Neuronal stem cell (in vitro differentiated cells): ENCODE results near the gene DNAI4.

Experiments
- DNase-seq: peaks from one replicate; pipeline ENCODE4 v3.0.0-alpha.2; 2013; ENCODE audit warnings: low spot score
- H2AFZ ChIP-seq: one replicate; pipeline ENCODE4 v1.6.1; 2013; ENCODE audit warnings: mild to moderate bottlenecking, low read length, inconsistent platforms
- H2AK5ac ChIP-seq: 2 replicates; pipeline ENCODE4 v1.6.1; 2013; ENCODE audit warnings: low read depth, mild to moderate bottlenecking, inconsistent platforms, low read length, moderate library complexity, mixed read lengths
- H2BK120ac ChIP-seq: 2 replicates; pipeline ENCODE4 v1.6.1; 2013; ENCODE audit warnings: low read depth, mild to moderate bottlenecking, inconsistent platforms, low read length, moderate library complexity, mixed read lengths
- H2BK12ac ChIP-seq: one replicate; pipeline ENCODE4 v1.6.1; 2013; ENCODE audit warnings: low read length, inconsistent platforms
- H2BK15ac ChIP-seq: 2 replicates; pipeline ENCODE4 v1.6.1; 2013; ENCODE audit warnings: mild to moderate bottlenecking, low read length, inconsistent platforms, mixed read lengths
- H2BK5ac ChIP-seq: one replicate; pipeline ENCODE4 v1.6.1; 2013; ENCODE audit warnings: inconsistent platforms, mild to moderate bottlenecking, low read length, moderate library complexity
- H3K14ac ChIP-seq: one replicate; pipeline ENCODE4 v1.6.1; 2013; ENCODE audit warnings: low read length, inconsistent platforms
- H3K18ac ChIP-seq: 2 replicates; pipeline ENCODE4 v1.6.1; 2013; ENCODE audit warnings: low read length, inconsistent platforms
- H3K23ac ChIP-seq: 2 replicates; pipeline ENCODE4 v1.6.1; 2013; ENCODE audit warnings: low read depth, mild to moderate bottlenecking, mixed read lengths, low read length, inconsistent platforms; ENCODE audit not compliant: poor library complexity
- H3K27ac ChIP-seq: replicated peaks from 3 replicates; pipeline ENCODE4 v1.5.1; 2013; ENCODE audit warnings: low read length, inconsistent platforms
- H3K27me3 ChIP-seq, 3 experiments: 2 replicates each; pipeline ENCODE4 v1.6.1; 2013; ENCODE audit warnings: low read length in 3 of 3, mild to moderate bottlenecking in 2 of 3, inconsistent platforms in 1 of 3, low read depth in 1 of 3, mixed read lengths in 1 of 3, moderate library complexity in 1 of 3; ENCODE audit not compliant: control insufficient read depth in 3 of 3, insufficient read depth in 3 of 3
- H3K36me3 ChIP-seq, 2 donors: replicated peaks in 1 of 2; 2 replicates each; pipeline ENCODE4 v1.6.1; 2013; ENCODE audit warnings: low read length in 2 of 2; ENCODE audit not compliant: control insufficient read depth in 2 of 2, insufficient read depth in 2 of 2
- H3K4ac ChIP-seq: 2 replicates; pipeline ENCODE4 v1.6.1; 2013; ENCODE audit warnings: inconsistent platforms, mild to moderate bottlenecking, low read length, moderate library complexity
- H3K4me1 ChIP-seq, 2 donors: 1 replicate in 1 of 2; 2 replicates in 1 of 2; pipeline ENCODE4 v1.6.1; 2013; ENCODE audit warnings: low read length in 2 of 2, low read depth in 1 of 2; ENCODE audit not compliant: control insufficient read depth in 2 of 2, insufficient read depth in 1 of 2
- H3K4me2 ChIP-seq: one replicate; pipeline ENCODE4 v1.6.1; 2013; ENCODE audit warnings: mild to moderate bottlenecking, low read length, inconsistent platforms; ENCODE audit not compliant: insufficient read depth, poor library complexity, severe bottlenecking
- H3K4me3 ChIP-seq, 2 donors: 2 replicates each; pipeline ENCODE4 v1.5.1; 2013; ENCODE audit warnings: low read length in 2 of 2, mild to moderate bottlenecking in 2 of 2, inconsistent platforms in 1 of 2, moderate library complexity in 1 of 2
- H3K79me1 ChIP-seq: one replicate; pipeline ENCODE4 v1.6.1; 2013; ENCODE audit warnings: low read depth, mild to moderate bottlenecking, inconsistent platforms, low read length, moderate library complexity
- H3K9ac ChIP-seq: one replicate; pipeline ENCODE4 v1.6.1; 2013; ENCODE audit warnings: mild to moderate bottlenecking, low read depth, low read length, inconsistent platforms; ENCODE audit not compliant: poor library complexity
- H3K9me3 ChIP-seq, 2 donors: replicated peaks in 1 of 2; 2 replicates each; pipeline versions ENCODE3 to v1.6.1; 2013; ENCODE audit warnings: low read length in 2 of 2, mild to moderate bottlenecking in 2 of 2, inconsistent platforms in 1 of 2, low read depth in 1 of 2, mixed read lengths in 1 of 2, moderate library complexity in 1 of 2; ENCODE audit not compliant: control insufficient read depth in 2 of 2, insufficient read depth in 1 of 2
- H4K8ac ChIP-seq: one replicate; pipeline ENCODE4 v1.6.1; 2013; ENCODE audit warnings: low read depth, mild to moderate bottlenecking, inconsistent platforms, low read length, moderate library complexity
- H4K91ac ChIP-seq: one replicate; pipeline ENCODE4 v1.6.1; 2013; ENCODE audit warnings: low read length, low read depth, mild to moderate bottlenecking, inconsistent platforms; ENCODE audit not compliant: poor library complexity
- WGBS, 2 donors: extraction: QIAGEN DNeasy Blood & Tissue Kit; methylation state at CpG; one replicate each; pipeline ENCODE4 v1.1.7; 2013; ENCODE audit warnings: missing lambda C conversion rate in 2 of 2, mixed read lengths in 1 of 2; ENCODE audit not compliant: insufficient read length in 2 of 2, insufficient replicate concordance in 1 of 2; ENCODE audit errors: extremely low coverage in 2 of 2; 5-methylcytosine and 5-hydroxymethylcytosine counted together

DNAI4 gene

GRCh38 chr1:66833112-66833511 is 91.5 kb downstream of the DNAI4 start:
- Histone ChIP-seq H4K91ac (no peak overlapping the region), H3K9ac (no peak overlapping the region), H3K23ac (no peak overlapping the region), H3K4me2 (no peak overlapping the region), H3K36me3 (no peaks in the 10 kb centered on the region), H3K18ac (no peak overlapping the region), H3K4me3 (no peak overlapping the region), H3K27me3 (no peaks in the 10 kb centered on the region), H2AK5ac (no peak overlapping the region), H2BK5ac (no peak overlapping the region), H3K4ac (no peak overlapping the region), H3K9me3 (no peaks in the 10 kb centered on the region), H2AFZ (no peak overlapping the region), H3K79me1 (no peaks in the 10 kb centered on the region), H2BK120ac (no peak overlapping the region), H3K4me1 (no peaks in the 10 kb centered on the region), H2BK15ac (no peak overlapping the region), H4K8ac (no peak overlapping the region), H3K14ac (no peak overlapping the region), H3K27ac (no peak overlapping the region), H2BK12ac (no peak overlapping the region)
- no peak for DNase-seq

- Histone ChIP-seq H2BK12ac (no peak overlapping the region), H2AFZ (no peak overlapping the region), H2BK15ac (no peak overlapping the region), H2BK5ac (no peak overlapping the region), H3K79me1 (no peaks in the 10 kb centered on the region), H2BK120ac (no peak overlapping the region), H3K9me3 (no peaks in the 10 kb centered on the region), H3K4me2 (no peak overlapping the region), H3K4me3 (no peak overlapping the region), H3K4me1 (no peaks in the 10 kb centered on the region), H3K27me3 (no peaks in the 10 kb centered on the region), H3K27ac (no peak overlapping the region), H4K91ac (no peak overlapping the region), H3K9ac (no peak overlapping the region), H2AK5ac (no peak overlapping the region), H4K8ac (no peak overlapping the region), H3K14ac (no peak overlapping the region), H3K18ac (no peak overlapping the region), H3K23ac (no peak overlapping the region), H3K36me3 (no peaks in the 10 kb centered on the region), H3K4ac (no peak overlapping the region)
- DNase-seq = no peak
- no CpG with 5 or more reads among the region's 3 CpGs for WGBS, 2 donors
These were observed 93.0 kb downstream of the DNAI4 start for GRCh38 chr1:66831529-66832239.

GRCh38 chr1:66824771-66825170 is 99.9 kb downstream of the DNAI4 start:
- no peak overlapping the region for H2BK15ac ChIP-seq

GRCh38 chr1:66809736-66810326 is 114.8 kb downstream of the DNAI4 start:
- no peaks in the 10 kb centered on the region for H3K27me3 ChIP-seq
- no peak overlapping the region for H3K4ac ChIP-seq
- no peak overlapping the region for H3K23ac ChIP-seq
- H3K4me1 ChIP-seq = no peaks in the 10 kb centered on the region
- no peaks in the 10 kb centered on the region for H3K36me3 ChIP-seq
- H3K9ac ChIP-seq = no peak overlapping the region
- DNase-seq = no peak
- no peak overlapping the region for H3K14ac ChIP-seq
- H2BK5ac ChIP-seq = no peak overlapping the region
- H2AFZ ChIP-seq = no peak overlapping the region
- no peak overlapping the region for H3K27ac ChIP-seq
- H3K4me3 ChIP-seq = no peak overlapping the region
- no peak overlapping the region for H2BK15ac ChIP-seq
- no peak overlapping the region for H2BK120ac ChIP-seq
- H2AK5ac ChIP-seq = no peak overlapping the region
- no peaks in the 10 kb centered on the region for H3K9me3 ChIP-seq
- WGBS, 2 donors = no CpG with 5 or more reads among the region's 1 CpG
- H4K91ac ChIP-seq = no peak overlapping the region
- H4K8ac ChIP-seq = no peak overlapping the region
- H3K18ac ChIP-seq = no peak overlapping the region
- H3K79me1 ChIP-seq = no peaks in the 10 kb centered on the region
- no peak overlapping the region for H2BK12ac ChIP-seq
- H3K4me2 ChIP-seq = no peak overlapping the region

More at GRCh38 chr1:66824771-66825170, 99.9 kb downstream of the DNAI4 start:
- Histone ChIP-seq H3K36me3 (no peaks in the 10 kb centered on the region), H3K9ac (no peak overlapping the region), H3K23ac (no peak overlapping the region), H4K91ac (no peak overlapping the region), H3K9me3 (no peaks in the 10 kb centered on the region), H4K8ac (no peak overlapping the region), H2BK5ac (no peak overlapping the region), H3K4ac (no peak overlapping the region), H2BK120ac (no peak overlapping the region), H2AFZ (no peak overlapping the region), H3K18ac (no peak overlapping the region), H3K14ac (no peak overlapping the region), H3K79me1 (no peaks in the 10 kb centered on the region), H3K4me2 (no peak overlapping the region), H2BK12ac (no peak overlapping the region), H3K4me3 (no peak overlapping the region), H3K27ac (no peak overlapping the region), H3K4me1 (no peaks in the 10 kb centered on the region), H2AK5ac (no peak overlapping the region), H3K27me3 (no peaks in the 10 kb centered on the region)
- no CpG with 5 or more reads among the region's 1 CpG for WGBS, 2 donors
- DNase-seq = no peak
